ENCODE results near the gene CSPG4. TPM values are rescaled to one million over a fixed set of nuclear protein-coding genes. Genes with fewer than 3 reads are reported as not detected.
"Not testable (repeated sequence)": the region's sequence is repeated elsewhere in the genome, so short reads cannot be mapped to it uniquely, and the experiment has no call there.

Gene CSPG4
- total and polyA plus RNA-seq, 3 donors from 2014 or later, result 4.4 to 6.5 (median 5.2) TPM

GRCh38 chr15:75683646-75684312, 28.9 kb downstream of the CSPG4 start:
- H3K4me3 ChIP-seq; H3K4me1 ChIP-seq; intact Hi-C loops (cut with DNase I; ENCODE audit: low total_unique reads); H3K36me3 ChIP-seq (ENCODE audit: low read depth, missing control alignments); H3K9me3 ChIP-seq; H3K27me3 ChIP-seq; H3K27ac ChIP-seq: not testable (repeated sequence)
- DNase-seq, result peak; percentile 74
- TF ChIP-seq CTCF (IDR thresholded peaks at IDR 0.05), result peak; percentile 60 to 77 (median 76)
- 26 to 67% methylated on average over 3 to 9 of the region's 14 CpGs for WGBS, 2 donors

GRCh38 chr15:75682181-75683135, 30.2 kb downstream of the CSPG4 start:
- intact Hi-C loops (cut with DNase I; ENCODE audit: low total_unique reads), result no loop called here
- no peaks in the 10 kb centered on the region for H3K4me1 ChIP-seq
- DNase-seq, result no peak
- H3K4me3 ChIP-seq, result no peak overlapping the region
- no peak overlapping the region for H3K27ac ChIP-seq
- no peak for TF ChIP-seq POLR2A (IDR thresholded peaks at IDR 0.05)
- no peak for TF ChIP-seq CTCF (IDR thresholded peaks at IDR 0.05)
- no peaks in the 10 kb centered on the region for H3K36me3 ChIP-seq (ENCODE audit: low read depth, missing control alignments)
- H3K27me3 ChIP-seq, result no peaks in the 10 kb centered on the region
- WGBS, 2 donors, result 88% methylated on average over 11 to 36 of the region's 40 CpGs
- no peaks in the 10 kb centered on the region for H3K9me3 ChIP-seq

- Histone ChIP-seq H3K4me1 (peaks cover 8% of the 10 kb centered on the region), H3K27me3 (no peaks in the 10 kb centered on the region), H3K27ac (no peak overlapping the region), H3K4me3 (no peak overlapping the region), H3K36me3 (ENCODE audit: low read depth, missing control alignments) (no peaks in the 10 kb centered on the region), H3K9me3 (no peaks in the 10 kb centered on the region)
- TF ChIP-seq CTCF (IDR thresholded peaks at IDR 0.05) (no peak), POLR2A (IDR thresholded peaks at IDR 0.05) (no peak)
- WGBS, 2 donors, result 71 to 84% methylated on average over 10 to 11 of the region's 11 CpGs
- intact Hi-C loops (cut with DNase I; ENCODE audit: low total_unique reads), result no loop called here
- no peak for DNase-seq
Observed at GRCh38 chr15:75680007-75680789, 32.5 kb downstream of the CSPG4 start.

- DNase-seq; H3K27ac ChIP-seq; H3K27me3 ChIP-seq; H3K36me3 ChIP-seq (ENCODE audit: low read depth, missing control alignments); H3K4me3 ChIP-seq; H3K9me3 ChIP-seq; intact Hi-C loops (cut with DNase I; ENCODE audit: low total_unique reads): not testable (repeated sequence)
- WGBS, 2 donors, result 97% methylated on average over 6 of the region's 6 CpGs
- H3K4me1 ChIP-seq, result peaks cover 14% of the 10 kb centered on the region
Observed at GRCh38 chr15:75678324-75678690, 34.3 kb downstream of the CSPG4 start.
